Central memory CD4-positive, alpha-beta T cell (primary cell): ENCODE data around the gene FMO4.
"Not testable (repeated sequence)": the region's sequence is repeated elsewhere in the genome, so short reads cannot be mapped to it uniquely, and the experiment has no call there.

Source experiments
- DNase-seq: peaks from one replicate; pipeline ENCODE4 v3.0.0; 2022

Gene FMO4

DNA sequence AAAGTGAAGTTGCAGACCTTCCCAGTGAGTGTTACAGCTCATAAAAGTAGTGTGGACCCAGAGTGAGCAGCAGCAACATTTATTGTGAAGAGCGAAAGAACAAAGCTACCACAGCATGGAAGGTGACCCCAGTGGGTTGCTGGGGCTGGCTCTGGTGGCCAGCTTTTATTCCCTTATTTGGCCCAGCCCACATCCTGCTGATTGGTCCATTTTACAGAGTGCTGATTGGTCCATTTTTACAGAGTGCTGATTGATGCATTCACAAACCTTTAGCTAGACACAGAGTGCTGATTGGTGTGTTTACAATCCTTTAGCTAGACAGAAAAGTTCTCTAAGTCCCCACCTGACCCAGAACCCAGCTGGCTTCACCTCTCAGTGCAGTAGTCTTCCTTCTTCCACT lies 76.8 kb downstream of the FMO4 start:
- not testable (repeated sequence) for DNase-seq
